HG02759 (cell line): Measurements from ENCODE around the gene ZNF217.
"Not testable (repeated sequence)": the region's sequence is repeated elsewhere in the genome, so short reads cannot be mapped to it uniquely, and the experiment has no call there.

ENCODE experiments used
- ATAC-seq: cut with Tn5 transposase; IDR thresholded peaks from one replicate; pipeline ENCODE4 v1.9.1; 2021; ENCODE audit warnings: mild to moderate bottlenecking, moderate library complexity; ENCODE audit not compliant: unreplicated experiment

ZNF217 gene

GRCh38 chr20:53534037-53534436, 59.6 kb downstream of the ZNF217 start:
- ATAC-seq, result no peak

- no peak for ATAC-seq
These were observed 60.1 kb downstream of the ZNF217 start for GRCh38 chr20:53533500-53533899.

DNA sequence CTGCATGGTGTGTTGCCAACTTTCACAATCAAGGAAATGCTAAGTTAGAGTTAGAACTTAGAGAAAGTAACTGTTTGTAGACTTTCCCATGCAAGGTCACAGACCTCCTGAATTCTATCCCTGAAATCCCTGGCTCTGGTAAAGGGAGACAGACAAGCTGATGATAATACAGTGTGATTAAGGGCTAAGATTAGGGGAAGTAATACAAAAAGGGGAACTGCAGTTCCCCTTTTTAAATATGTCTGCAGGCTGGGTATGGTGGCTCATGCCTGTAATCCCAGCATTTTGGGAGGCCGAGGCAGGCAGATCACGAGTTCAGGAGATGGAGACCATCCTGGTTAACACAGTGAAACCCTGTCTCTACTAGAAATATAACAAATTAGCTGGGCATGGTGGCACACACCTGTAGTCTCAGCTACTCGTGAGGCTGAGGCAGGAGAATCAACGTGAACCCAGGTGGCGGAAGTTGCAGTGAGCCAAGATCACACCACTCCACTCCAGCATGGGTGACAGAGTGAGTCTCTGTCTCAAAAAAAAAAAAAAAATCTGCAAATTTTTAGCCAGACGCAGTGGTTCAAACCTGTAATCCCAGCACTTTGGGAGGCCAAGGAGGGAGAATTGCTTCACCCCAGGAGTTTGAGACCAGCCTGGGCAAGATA, 60.9 kb downstream of the ZNF217 start:
- not testable (repeated sequence) for ATAC-seq

- ATAC-seq, result no peak
These were observed 63.2 kb downstream of the ZNF217 start for GRCh38 chr20:53530440-53530839.

DNA sequence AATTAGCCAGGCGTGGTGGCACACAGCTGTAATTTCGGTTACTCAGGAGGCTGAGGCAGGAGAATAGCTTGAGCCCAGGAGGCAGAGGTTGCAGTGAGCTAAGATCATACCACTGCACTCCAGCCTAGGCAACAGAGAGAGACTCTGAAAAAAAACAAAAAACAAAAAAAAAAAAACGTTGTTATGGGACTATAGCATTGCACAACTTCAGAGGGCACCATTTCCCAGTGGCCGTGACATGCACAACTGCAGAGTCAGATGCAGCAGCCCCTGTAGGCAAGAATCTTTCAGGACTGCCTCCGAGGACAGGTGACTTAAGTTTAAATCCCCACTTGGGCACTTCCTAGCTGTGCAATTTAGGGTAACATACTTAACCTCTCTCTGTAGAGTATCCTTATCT, 64.0 kb downstream of the ZNF217 start:
- ATAC-seq, result no peak

DNA sequence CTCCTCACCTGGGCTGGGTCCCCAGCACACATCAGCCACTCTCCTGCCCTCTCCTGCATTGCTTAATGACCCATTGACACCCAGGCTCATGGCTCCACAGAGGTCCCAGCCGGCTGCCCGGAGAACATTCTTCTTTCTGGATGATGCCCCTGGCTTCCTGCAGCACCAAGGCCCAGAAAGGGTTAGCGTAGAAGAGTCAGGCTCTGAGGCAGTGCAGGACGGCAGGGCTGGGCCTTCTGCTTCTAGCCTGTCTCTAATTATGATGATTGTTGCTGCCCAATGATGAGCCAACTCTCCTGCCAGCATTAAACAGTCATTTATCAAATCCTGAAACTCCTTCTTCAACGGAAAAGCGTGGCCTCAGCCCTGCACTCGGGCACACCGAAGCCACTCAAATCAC, 66.4 kb downstream of the ZNF217 start:
- ATAC-seq, result no peak

DNA sequence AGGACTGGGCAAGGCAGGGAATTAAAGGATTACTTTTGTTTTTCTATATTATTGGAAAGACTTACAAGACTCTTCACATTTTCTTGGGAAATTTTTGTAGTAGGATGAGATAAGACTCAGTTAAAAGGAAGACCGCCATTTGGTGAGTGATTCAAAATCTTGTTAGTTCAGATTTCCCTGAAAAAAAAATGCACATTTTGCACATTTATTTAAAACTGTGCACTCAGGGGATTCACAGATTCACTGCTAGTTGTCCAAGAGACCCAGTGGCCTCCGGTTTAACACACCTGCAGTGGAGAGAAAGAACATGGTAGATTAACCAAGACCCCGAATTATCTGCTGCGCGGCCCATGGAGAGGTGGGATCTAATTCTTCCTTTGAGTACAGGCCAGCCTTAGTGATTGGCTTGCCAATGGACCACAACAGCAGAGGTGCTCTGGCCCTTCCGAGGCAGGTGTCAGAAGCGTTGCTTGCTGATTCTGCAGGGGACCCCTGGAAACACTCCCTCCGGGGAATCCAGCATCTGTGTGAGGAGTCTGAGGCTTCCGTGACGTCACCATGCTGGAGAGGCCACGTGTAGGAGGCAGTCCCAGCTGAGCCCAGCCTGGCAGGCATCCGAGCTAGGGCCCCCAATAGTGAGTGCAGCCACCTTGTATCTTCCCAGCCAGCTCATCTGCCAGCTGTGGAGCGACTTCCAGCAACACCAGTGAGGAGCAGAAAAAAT, 68.9 kb downstream of the ZNF217 start:
- ATAC-seq, result no peak

DNA sequence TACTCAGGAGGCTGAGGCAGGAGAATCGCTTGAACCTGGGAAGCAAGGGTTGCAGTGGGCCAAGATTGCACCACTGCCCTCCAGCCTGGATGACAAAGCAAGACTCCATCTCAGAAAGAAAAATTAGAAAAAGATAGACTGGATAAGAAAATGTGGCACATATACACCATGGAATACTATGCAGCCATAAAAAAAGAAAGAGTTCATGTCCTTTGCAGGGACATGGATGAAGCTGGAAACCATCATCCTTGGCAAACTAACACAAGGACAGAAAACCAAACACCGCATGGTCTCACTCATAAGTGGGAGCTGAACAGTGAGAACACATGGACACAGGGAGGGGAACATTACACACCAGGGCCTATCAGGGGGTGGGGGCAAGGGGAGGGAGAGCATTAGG, 70.0 kb downstream of the ZNF217 start:
- not testable (repeated sequence) for ATAC-seq

DNA sequence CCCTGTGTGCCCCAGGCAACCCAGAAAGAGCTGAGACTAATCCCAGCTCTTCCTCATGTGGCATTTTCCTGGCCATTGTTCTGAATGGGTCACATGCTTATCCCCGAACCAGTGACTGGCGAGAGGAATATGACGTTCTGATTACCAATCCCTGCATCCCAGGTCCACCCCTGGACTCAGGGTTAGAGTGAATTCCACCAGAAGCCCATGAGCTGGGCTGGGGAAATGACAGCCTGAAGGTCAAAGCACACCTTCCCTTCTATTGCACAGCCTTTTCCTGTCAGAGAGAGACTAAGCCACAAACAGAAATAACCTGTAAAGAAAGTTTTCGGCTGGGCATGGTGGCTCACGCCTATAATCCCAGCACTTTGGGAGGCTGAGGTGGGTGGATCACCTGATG, 70.9 kb downstream of the ZNF217 start:
- ATAC-seq, result no peak

DNA sequence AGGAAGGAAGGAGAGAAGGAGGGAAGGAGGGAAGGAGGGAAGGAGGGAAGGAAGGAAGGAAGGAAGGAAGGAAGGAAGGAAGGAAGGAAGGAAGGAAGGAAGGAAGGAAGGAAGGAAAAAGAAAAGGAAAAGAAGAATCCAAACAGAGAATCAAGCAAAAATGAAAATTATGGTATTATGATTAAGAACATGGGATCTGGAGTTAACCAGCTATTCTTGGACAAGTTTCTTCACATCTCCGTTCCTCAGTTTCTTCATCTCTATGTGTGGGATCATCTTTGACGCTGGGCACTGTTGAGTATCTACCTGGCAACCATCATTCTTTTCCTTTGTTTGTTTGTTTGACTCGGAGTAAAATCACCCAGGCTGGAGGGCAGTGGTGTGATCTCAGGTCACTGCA, 71.6 kb downstream of the ZNF217 start:
- no peak for ATAC-seq

- ATAC-seq, result not testable (repeated sequence)
These were observed 72.2 kb downstream of the ZNF217 start for GRCh38 chr20:53521421-53521820.

DNA sequence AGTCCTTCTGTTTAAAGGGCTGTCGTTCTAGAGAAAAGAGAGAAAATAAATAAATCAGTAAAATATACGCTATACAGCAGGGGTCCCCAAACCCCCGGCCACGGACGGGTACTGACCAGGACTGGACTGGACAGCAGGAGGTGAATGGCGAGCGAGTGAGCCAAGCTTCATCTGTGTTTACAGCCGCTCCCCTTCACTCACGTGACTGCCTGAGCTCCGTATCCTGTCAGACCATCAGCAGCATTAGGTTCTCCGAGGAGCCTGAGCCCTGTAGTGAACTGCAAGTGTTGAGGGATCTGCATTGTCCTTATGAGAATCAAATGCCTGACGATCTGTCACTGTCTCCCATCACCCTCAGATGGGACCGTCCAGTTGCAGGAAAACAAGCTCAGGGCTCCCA, 76.5 kb downstream of the ZNF217 start:
- no peak for ATAC-seq
